Measurements from ENCODE around the gene SEMA5A. TPM values are rescaled to one million over a fixed set of nuclear protein-coding genes. Genes with fewer than 3 reads are reported as not detected.

SEMA5A gene
- total RNA-seq, 1 experiment from 2014 or later: 0.15 TPM

GRCh38 chr5:9483243-9483642 lies 62.6 kb downstream of the SEMA5A start:
- Histone ChIP-seq H3K9me3 (ENCODE audit: control insufficient read depth, insufficient read depth, low read depth, low read length) (no peaks in the 10 kb centered on the region), H3K4me1 (ENCODE audit: control insufficient read depth, insufficient read depth, low read length) (no peaks in the 10 kb centered on the region), H3K4me3 (ENCODE audit: low read depth in 2 of 2, low read length in 2 of 2) (no peak overlapping the region), H3K36me3 (ENCODE audit: control insufficient read depth, insufficient read depth, low read length) (no peaks in the 10 kb centered on the region), H3K27me3 (ENCODE audit: control insufficient read depth, insufficient read depth, low read length) (no peaks in the 10 kb centered on the region), H3K27ac (ENCODE audit: low read length) (no peak overlapping the region)
- POLR2A ChIA-PET: no interaction called here
- intact Hi-C loops (cut with micrococcal nuclease; ENCODE audit: unreplicated experiment) (no loop called here), in situ Hi-C loops (cut with HindIII; ENCODE audit: low pct_unique_long_range_greater_than_20kb, low sequenced_read_pairs) (no loop called here)
- no peak for DNase-seq (ENCODE audit: low read depth, low spot score)
- no TSS peak for BruUV-seq (replicated peaks)
- TF ChIP-seq REST (IDR thresholded peaks at IDR 0.05; ENCODE audit: insufficient read depth in 1 of 2, low read depth in 2 of 2, low read length in 1 of 2): no peak
- TF ChIP-seq SIN3A (IDR thresholded peaks at IDR 0.05; ENCODE audit: borderline replicate concordance, insufficient read depth, low read depth, low read length): no peak
- TF ChIP-seq CTCF (IDR thresholded peaks at IDR 0.05): no peak
- no peak for TF ChIP-seq POLR2AphosphoS5 (IDR thresholded peaks at IDR 0.05; ENCODE audit: low read depth, low read length)
- no peak for TF ChIP-seq TCF7L2 (IDR thresholded peaks at IDR 0.05; ENCODE audit: low read depth, low read length)
- CTCF ChIA-PET: no interaction called here
- ATAC-seq: no peak

GRCh38 chr5:9482381-9482780 lies 63.5 kb downstream of the SEMA5A start:
- intact Hi-C loops (cut with micrococcal nuclease; ENCODE audit: unreplicated experiment) (no loop called here), in situ Hi-C loops (cut with HindIII; ENCODE audit: low pct_unique_long_range_greater_than_20kb, low sequenced_read_pairs) (no loop called here)
- BruUV-seq (replicated peaks): no TSS peak
- Histone ChIP-seq H3K27me3 (ENCODE audit: control insufficient read depth, insufficient read depth, low read length) (no peaks in the 10 kb centered on the region), H3K36me3 (ENCODE audit: control insufficient read depth, insufficient read depth, low read length) (no peaks in the 10 kb centered on the region), H3K9me3 (ENCODE audit: control insufficient read depth, insufficient read depth, low read depth, low read length) (no peaks in the 10 kb centered on the region), H3K4me3 (ENCODE audit: low read depth in 2 of 2, low read length in 2 of 2) (no peak overlapping the region), H3K4me1 (ENCODE audit: control insufficient read depth, insufficient read depth, low read length) (no peaks in the 10 kb centered on the region), H3K27ac (ENCODE audit: low read length) (no peak overlapping the region)
- DNase-seq (ENCODE audit: low read depth, low spot score): no peak
- TF ChIP-seq TCF7L2 (IDR thresholded peaks at IDR 0.05; ENCODE audit: low read depth, low read length): no peak
- ChIA-PET CTCF (no interaction called here), POLR2A (no interaction called here)
- no peak for ATAC-seq

GRCh38 chr5:9480499-9480898 lies 65.4 kb downstream of the SEMA5A start:
- ATAC-seq (no peak), DNase-seq (ENCODE audit: low read depth, low spot score) (no peak)
- TF ChIP-seq REST (IDR thresholded peaks at IDR 0.05; ENCODE audit: insufficient read depth in 1 of 2, low read depth in 2 of 2, low read length in 1 of 2): no peak
- TF ChIP-seq CTCF (IDR thresholded peaks at IDR 0.05): no peak
- no peak for TF ChIP-seq POLR2AphosphoS5 (IDR thresholded peaks at IDR 0.05; ENCODE audit: low read depth, low read length)
- no peak for TF ChIP-seq TCF7L2 (IDR thresholded peaks at IDR 0.05; ENCODE audit: low read depth, low read length)
- no peak for TF ChIP-seq SIN3A (IDR thresholded peaks at IDR 0.05; ENCODE audit: borderline replicate concordance, insufficient read depth, low read depth, low read length)
- in situ Hi-C loops (cut with HindIII; ENCODE audit: low pct_unique_long_range_greater_than_20kb, low sequenced_read_pairs) (no loop called here), intact Hi-C loops (cut with micrococcal nuclease; ENCODE audit: unreplicated experiment) (no loop called here)
- BruUV-seq (replicated peaks): no TSS peak
- H3K27ac ChIP-seq (ENCODE audit: low read length): no peak overlapping the region
- H3K27me3 ChIP-seq (ENCODE audit: control insufficient read depth, insufficient read depth, low read length): no peaks in the 10 kb centered on the region
- no peaks in the 10 kb centered on the region for H3K9me3 ChIP-seq (ENCODE audit: control insufficient read depth, insufficient read depth, low read depth, low read length)
- POLR2A ChIA-PET: no interaction called here
- no peak overlapping the region for H3K4me3 ChIP-seq (ENCODE audit: low read depth in 2 of 2, low read length in 2 of 2)
- no peaks in the 10 kb centered on the region for H3K4me1 ChIP-seq (ENCODE audit: control insufficient read depth, insufficient read depth, low read length)
- no peaks in the 10 kb centered on the region for H3K36me3 ChIP-seq (ENCODE audit: control insufficient read depth, insufficient read depth, low read length)
- CTCF ChIA-PET: no interaction called here
